GM19240 (cell line): ENCODE data around the gene ZBTB26.

Experiments
- DNase-seq: peaks from one replicate; pipeline ENCODE4 v3.0.0; 2011; ENCODE audit warnings: low spot score; ENCODE audit not compliant: insufficient read length

Gene ZBTB26

GRCh38 chr9:122931226-122932121 is at the start of gene ZBTB26:
ZBTB26 (minus strand) TSS chr9:122931512; CDS start chr9:122919934, 11,578 bp downstream.
- peak; percentile 74 for DNase-seq

GRCh38 chr9:122978601-122979000 is 47.3 kb upstream of the ZBTB26 start:
- no peak for DNase-seq

DNA sequence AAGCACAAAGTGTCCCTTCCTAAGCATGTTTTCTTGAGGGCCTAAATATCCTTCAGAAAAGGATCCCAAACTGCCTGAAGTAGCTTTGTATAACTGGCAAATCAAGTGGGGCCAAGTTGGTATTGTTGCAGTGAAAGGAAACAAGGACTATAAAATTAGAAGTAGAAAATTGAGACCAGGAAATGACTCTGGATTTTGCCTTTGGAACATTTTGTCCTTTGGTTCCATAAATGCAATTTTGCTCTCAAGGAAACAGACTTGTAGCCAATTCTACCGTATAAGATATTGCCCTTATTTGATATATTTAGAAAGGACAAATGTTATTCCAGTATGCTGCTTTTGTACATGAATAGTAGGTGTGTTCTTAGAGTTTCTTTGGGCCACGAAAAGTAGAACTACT is 43.9 kb upstream of the ZBTB26 start:
- DNase-seq: no peak

GRCh38 chr9:122961139-122961538 is 29.8 kb upstream of the ZBTB26 start:
- DNase-seq: no peak

DNA sequence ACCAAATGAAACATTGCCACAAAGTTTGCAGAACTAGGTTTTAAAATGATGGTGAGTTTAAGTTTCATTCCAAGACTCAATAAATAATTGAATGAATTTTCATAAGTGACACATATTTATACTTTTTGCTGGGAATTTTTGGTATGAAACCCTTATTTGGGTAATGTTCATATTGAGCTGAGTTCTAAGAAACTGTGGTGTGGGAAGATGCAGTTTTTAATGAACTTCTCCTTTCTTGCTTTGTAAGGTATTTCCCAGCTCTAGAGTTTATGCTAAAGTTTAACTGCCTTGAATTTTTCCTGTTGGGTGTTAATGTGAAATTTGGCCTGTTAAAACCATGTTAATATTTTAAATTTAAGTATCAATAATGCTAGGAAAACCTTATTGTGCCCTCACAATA is 24.6 kb upstream of the ZBTB26 start:
- DNase-seq: no peak

DNA sequence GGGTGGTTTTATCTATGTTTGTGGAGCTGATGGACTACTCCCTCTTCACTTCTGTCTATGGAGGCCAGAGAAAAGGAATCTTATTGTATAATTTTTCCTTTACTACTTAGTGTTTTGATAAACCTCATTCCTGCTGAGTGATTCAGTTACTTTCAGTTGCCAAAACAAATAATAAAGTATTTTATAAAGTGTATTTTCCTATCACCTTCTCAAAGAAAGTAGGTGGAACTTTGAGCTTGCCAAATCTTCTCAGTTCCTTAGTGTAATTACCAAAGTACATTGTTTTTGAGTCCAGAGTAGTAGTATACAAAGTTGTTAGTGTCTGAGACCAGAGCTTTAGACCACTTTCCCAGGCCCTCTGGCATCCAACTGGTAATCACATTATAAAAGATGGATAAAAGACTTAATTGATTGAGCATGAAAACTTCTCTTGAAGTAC is 23.0 kb upstream of the ZBTB26 start:
- DNase-seq: no peak

DNA sequence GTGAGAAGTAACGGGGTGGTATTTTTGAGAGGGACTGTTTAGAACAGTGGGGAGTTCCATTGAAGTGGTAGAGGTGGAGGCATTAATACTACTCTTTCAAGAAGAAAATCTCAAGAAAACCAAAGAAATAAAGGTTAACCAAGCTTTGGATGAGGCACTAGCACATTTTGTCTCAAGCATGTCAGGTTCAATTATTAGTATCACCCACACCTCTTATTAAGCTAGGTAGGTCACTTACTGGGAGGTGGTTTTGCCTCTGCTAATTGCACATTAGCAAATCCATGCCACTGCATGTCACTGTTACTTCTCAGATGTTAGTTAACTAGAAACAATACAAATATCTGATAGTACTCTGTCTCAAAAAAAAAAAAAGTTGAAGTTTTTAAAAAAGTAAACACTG is 19.7 kb upstream of the ZBTB26 start:
- DNase-seq: no peak

GRCh38 chr9:122950263-122950662 is 19.0 kb upstream of the ZBTB26 start:
- DNase-seq: no peak

DNA sequence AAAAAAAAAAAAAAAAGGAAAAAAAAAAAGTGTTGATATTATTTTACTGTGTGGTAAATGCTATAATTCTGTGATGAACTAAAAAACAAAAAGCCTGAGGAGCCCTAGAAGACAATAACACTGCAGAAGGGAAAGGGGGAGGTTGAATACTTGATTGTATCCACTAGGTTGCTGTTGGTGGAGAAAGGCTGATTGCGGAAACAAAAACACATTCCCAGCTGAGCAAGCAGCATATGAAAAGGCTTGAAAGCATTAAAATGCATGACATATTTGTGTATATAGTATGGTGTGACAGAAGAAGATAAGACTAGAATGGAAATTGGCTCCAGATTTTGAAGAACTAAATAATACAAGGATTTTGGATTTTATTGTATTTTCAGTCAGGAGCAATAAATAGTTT is 18.4 kb upstream of the ZBTB26 start:
- no peak for DNase-seq

DNA sequence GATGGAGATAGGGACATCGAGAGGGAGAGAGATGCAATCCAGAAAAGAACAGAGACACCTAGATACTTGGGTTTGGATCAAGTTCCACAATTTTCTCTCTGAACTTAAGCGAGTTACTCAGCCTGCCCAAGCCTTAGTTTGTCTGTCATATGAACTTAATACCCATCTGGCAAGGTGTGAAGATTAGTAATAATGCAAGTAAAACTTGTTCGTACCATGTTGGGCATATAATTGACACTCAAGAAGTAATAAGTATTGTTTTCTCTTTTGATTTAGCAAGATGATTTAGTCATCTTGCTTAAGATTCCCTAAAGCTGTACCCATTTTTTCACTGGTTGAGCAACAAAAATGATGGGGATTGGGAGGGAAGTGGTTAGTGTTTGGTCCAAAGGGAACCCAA is 17.0 kb upstream of the ZBTB26 start:
- DNase-seq: no peak

GRCh38 chr9:122946461-122947005 is 15.2 kb upstream of the ZBTB26 start:
- DNase-seq: no peak

DNA sequence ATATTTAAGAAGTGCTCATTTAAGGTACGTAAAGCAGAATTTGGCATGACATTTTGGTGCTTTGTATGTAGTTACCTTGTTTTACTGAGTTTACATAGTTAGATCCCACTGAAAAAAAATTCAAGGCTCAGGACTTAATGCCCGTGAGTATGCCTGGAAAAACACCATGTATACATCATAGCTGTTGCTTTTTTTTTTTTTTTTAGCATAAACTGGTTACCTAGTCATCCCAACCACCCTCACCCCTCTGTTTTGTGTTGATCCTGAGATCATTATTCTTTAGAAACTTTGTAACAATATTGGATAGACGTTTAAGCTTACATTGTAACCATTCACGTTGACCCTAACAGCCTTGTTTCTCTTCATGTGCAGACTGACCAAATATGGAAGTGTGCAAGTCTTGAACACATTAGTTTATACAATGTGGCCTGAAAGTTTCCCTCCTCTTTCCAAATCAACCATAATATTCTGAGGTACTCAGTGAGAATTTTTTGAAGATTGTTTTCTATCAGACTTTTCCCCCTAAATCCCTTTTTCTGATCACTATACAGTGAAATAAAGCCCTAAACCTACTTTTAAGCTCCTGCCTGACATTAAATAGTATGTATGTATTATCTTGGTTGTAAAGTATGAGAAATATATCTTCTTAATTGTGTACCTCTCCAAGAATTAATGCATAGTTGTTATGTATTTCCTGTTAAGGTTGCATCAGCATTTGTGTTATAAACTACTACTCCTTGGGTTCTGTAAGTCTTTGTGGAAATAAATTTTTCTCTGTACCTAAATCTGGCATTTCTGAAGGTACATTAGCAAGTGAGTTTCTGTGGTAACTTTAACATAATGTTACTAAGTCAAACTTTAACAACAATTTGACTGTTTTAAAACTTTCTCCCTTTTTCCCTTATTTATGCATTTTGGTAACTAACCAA is 13.9 kb upstream of the ZBTB26 start:
- no peak for DNase-seq

GRCh38 chr9:122941582-122942234 is 10.4 kb upstream of the ZBTB26 start:
- no peak for DNase-seq

DNA sequence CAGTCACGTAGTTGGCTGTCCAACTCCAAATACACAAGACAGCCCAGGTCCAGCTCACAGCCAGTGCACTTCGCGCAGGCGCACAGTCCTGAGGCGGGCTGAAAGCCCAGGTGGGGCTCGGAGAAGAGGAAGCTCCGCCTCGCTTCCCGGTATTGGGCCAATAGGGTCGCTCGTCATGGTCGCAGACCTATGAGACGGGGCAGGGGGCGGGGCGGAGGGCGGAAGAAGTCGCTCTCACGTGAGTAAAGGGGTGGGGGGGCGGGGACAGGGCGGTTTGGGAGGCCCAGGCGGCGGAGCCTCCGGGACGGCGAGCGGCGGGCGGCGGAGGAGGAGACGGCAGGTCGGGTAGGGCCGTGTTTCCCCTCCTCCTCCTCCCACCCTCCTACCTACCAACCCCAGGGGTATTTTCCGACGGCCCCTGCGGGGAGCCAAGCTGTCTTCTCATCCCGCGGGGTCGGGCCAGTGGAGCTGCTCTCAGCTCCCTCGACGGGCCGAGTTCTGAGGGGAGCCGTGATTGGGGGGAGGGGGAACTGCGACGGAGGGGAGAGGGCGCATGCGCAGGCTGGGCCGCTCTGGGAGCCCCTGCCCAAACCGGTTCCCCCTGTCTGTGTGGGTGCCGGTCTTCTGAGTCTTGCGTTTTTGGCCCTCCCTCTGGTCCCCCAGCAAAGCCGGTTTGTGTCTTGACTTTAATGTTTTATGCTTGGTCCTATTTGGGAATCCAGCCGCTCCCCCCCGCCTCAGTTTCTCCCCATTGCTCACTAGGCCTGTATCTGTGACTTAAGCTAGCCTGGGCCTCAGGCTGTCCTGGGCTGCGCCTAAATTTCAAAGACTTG is 9.7 kb upstream of the ZBTB26 start, which contains the start of gene RABGAP1:
Gene RABGAP1 (plus strand): TSS at position 272 of the 833 bp plus-strand sequence. CDS start 16,040 bp downstream, outside the sequence.
- DNase-seq: peak; percentile 86

GRCh38 chr9:122940454-122940748 is 9.1 kb upstream of the ZBTB26 start:
- no peak for DNase-seq

- no peak for DNase-seq
Measured at GRCh38 chr9:122939601-122940000, 8.3 kb upstream of the ZBTB26 start.

DNA sequence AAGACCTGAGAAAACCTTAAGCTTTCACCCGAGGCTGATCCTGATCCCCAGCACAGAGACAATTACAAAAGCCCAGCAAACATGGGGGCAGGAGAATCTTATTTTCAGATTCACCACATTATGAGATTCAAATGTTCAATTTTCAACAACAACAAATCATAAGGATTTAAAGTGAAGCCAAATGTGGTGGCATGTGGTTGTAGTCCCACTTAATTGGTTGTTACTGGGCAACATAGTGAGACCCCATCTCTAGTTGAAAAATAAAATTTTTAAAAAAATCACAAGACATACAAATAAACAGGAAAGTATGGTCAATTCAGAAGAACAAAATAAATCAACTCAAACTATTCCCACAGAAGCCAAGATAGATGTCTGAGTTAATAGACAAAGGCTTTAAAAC is 5.6 kb upstream of the ZBTB26 start:
- DNase-seq: no peak

GRCh38 chr9:122936464-122936863 is 5.2 kb upstream of the ZBTB26 start:
- DNase-seq: no peak

DNA sequence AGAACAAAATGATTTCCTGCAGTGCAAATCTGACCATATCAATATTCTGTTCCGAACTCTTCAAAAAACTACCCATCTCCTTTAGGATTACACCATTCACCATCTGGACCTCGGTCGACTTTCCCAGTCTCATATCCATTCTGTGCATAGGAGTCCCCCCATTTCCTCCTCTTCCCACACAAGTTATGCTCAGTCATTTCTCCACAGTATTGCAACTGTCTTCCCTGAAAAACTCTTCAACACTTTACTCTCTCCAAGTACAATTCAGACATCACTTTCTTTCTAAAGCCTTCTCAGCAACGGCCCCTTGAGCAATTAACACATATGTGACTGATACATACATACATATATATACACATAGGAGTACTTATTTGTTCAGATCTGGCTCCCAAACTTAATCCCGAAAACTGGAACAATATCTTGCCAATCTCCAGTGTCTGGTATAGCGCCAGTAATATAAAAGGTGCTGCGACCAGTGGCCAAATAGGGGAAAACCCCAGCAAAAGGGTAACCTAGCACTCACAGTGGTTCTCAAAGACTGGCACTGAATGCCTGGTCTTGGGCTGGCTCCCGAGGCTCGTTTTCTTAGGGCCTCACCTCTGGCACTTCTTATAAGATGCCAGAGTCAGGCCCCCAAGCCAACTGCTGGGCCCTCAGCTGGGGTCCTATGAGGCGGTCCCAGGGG is 629 bp downstream of the ZBTB26 start:
- DNase-seq: no peak

- no peak for DNase-seq
Measured at GRCh38 chr9:122929796-122930354, 1.4 kb downstream of the ZBTB26 start.
